HG03095 (cell line): ENCODE data around the gene OBP2B.
"Not testable (repeated sequence)": the region's sequence is repeated elsewhere in the genome, so short reads cannot be mapped to it uniquely, and the experiment has no call there.

Source experiments
- ATAC-seq: cut with Tn5 transposase; IDR thresholded peaks from one replicate; pipeline ENCODE4 v1.9.1; 2021; ENCODE audit warnings: moderate library complexity; ENCODE audit not compliant: unreplicated experiment

The OBP2B gene

DNA sequence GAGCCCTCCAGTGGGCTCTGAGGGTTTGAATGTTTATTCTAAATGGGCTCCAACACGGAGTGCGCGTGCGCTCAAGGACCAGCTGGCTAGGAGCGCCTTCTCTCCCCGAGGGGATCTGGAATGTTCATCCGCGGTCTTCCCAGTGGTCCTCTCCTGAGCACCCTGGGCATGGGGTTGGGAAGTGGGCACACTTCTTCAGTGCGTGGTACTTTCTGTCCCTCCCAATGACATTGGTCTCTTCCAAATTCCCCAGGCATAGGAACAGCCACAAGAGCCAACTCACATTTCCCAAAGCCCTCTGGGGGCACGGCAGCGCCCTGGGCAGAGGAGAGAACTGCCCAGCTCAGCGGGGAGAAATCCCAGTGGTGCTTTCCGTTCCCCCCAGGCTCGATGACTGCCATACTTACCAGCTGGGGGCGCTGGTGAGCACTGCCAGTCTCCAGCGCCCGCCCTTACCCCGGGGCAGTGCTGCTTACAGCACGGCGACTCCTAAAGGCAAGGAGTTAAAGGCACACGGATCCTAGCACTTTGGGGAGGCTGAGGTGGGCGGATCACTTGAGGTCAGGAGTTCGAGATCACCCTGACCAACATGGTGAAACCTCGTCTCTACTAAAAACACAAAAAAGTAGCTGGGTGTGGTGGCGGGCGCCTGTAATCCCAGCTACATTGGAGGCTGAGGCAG, 29.9 kb upstream of the OBP2B start:
- ATAC-seq: no peak

GRCh38 chr9:133238272-133238850, 29.3 kb upstream of the OBP2B start:
- no peak for ATAC-seq

- ATAC-seq: no peak
Observed at GRCh38 chr9:133237035-133237731, 28.1 kb upstream of the OBP2B start.

DNA sequence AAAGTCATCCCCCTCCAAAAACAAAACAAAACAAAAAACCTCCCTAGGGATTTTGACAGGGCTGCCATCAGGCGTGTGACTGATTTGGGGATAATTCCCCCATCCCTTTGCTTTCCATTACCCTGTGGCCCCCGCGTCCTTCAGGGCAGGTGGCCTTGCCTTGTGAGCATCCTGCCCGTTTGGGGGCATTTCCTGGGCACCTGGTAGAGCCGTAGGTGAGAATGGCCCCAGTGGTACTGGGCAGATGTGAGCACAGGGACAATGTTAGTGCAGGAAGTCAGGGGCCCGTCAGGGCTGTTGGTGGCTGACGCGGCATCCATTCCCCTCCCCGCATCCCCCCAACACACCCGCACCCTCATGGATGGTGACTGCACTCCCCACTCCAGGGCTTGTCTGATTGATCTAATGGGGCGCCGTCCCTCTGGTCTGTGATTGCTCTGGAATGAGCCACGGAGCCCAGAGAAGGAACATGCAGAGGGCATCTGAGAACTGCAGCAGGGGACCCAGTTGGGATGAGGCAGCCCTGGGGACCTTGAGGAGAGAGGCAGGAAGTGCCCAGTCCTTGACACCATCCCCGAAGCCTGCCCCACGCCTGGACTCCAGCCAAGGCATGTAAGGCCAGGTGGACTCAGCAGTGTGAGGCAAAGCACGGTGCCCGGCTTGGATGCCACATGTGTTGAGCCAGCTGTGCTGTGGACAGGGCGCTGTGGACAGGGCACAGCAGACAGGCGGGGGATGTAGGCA, 27.4 kb upstream of the OBP2B start:
- ATAC-seq: not testable (repeated sequence)

DNA sequence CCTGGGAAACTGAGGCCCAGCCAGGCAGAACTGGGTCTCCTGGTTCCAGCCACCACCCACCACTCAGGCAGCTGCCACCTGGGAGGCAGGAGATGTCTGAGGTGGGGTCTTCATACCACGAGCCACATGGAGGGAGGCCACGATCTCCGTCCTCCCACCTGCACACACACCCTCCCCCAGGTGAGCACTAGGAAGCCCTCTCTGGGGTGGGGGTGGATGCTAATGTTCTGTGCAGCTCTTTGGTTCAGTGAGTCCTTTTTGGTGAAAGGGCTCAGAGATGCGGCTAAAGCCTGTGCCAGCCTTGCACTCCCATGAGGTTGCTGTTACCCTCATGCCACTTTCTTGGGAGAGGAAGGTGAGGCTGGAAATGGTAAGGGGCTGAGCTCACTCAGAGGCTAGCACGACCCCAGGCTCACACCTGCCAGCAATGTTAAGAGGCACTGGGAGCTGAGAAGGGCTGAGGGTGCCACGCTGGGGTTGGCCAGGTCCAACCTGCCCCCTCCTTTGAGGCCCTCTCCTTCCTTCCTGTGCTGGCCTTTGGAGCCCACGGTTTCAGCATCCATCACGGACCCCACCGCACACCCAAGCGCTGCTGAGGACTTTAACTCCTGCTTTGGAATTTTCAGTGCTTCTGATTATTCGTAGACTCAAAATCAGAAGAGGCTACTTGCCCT, 26.6 kb upstream of the OBP2B start:
- no peak for ATAC-seq

DNA sequence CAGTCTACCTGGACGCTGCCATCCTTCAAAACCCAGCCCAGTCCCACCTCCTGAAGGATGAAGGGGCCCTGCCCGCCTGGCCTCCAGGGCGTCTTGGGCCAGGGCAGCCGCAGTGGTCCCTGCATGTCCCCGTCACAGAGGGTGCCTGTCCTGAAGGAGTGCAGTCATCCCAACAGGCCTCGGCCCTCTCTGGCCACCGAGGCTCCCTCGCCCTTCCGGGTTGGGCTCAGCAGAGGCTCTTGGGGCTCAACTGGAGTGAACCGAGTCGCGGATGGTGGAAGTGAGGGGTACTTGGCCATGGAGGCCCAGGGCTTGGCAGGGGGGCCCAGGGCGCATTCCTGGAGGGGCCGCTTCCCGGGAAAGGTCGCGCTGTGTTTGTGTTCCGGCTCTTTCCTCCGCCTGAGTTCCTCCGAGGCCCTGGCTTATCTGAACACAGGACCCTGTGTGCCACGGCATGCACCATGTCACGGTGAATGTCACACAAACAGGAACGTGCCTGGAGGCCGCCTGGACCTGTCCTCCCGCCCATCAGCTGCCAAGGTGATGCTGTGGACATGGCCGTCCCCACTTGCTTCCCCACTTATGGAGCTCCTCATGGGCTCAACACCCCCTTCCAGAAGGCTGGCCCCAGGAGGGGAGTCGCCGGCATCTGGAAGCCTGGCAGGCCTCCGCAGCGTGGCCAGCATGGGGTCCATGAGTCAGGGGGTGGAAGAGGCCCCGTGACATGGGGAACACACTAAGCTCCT, 25.7 kb upstream of the OBP2B start:
- no peak for ATAC-seq

- ATAC-seq: no peak
Observed at GRCh38 chr9:133233681-133234432, 24.8 kb upstream of the OBP2B start.

DNA sequence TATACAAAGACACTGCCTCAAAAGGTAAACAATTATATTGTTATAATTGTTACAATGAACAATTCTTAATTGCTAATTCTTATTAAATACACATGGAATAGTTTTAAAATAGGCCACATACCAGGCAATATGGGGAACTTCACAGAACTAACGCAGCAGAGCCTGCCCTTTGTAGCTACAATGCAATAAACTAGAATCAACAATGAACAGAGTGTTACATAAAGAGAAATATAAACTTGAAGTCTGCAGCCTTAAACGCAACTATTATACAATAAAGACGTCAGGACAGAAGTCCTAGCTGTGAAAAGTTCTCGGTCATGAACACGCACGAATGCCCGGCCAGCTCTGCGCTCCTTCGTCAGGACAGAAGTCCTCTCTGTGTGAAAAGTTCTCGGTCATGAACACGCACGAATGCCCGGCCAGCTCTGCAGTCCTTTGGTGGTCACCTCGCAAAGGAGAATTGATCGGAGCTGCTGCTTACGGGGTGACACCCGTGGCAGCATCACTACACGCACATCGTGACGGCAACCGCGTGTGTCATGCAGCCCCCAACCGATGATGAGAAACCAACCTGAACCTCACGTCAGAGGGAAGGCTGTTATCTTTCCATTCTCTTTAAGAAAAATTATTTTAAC, 23.0 kb upstream of the OBP2B start:
- ATAC-seq: not testable (repeated sequence)

DNA sequence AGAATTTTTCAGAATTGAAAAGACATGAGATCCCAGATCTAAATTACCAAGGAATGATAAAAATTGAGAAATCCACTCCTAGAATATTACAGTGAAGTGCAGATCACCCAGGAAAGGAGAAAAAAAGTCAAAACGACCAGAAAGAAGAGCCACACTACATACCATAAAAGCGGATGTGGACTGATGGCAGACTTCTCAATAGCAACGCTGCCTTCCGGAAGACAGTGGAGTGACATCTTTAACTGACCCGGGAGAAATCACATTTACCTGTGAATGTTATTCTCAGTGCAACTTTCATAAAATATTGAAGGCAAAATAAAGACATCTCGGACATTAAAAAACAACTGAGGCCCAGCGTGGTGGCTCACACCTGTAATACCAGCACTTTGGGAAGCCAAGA, 21.5 kb upstream of the OBP2B start:
- ATAC-seq: not testable (repeated sequence)

- no peak for ATAC-seq
Observed at GRCh38 chr9:133230093-133230492, 21.0 kb upstream of the OBP2B start.

GRCh38 chr9:133228474-133229193, 19.6 kb upstream of the OBP2B start:
- not testable (repeated sequence) for ATAC-seq

GRCh38 chr9:133227996-133228395, 18.9 kb upstream of the OBP2B start:
- not testable (repeated sequence) for ATAC-seq

- no peak for ATAC-seq
Observed at GRCh38 chr9:133227242-133227860, 18.3 kb upstream of the OBP2B start.

GRCh38 chr9:133226219-133227171, 17.4 kb upstream of the OBP2B start:
- no peak for ATAC-seq

- no peak for ATAC-seq
Observed at GRCh38 chr9:133225171-133226011, 16.3 kb upstream of the OBP2B start.

GRCh38 chr9:133224762-133225161, 15.7 kb upstream of the OBP2B start:
- ATAC-seq: no peak
